NCI-H146 treated with DMSO at 0.1 percent for 48 hours (cell line): ENCODE results near the gene OR7A10.

ENCODE experiments used
- DNase-seq: peaks from one replicate; lab custom pipeline; 2025; ENCODE audit not compliant: unreplicated experiment; lab: John Stamatoyannopoulos, UW

OR7A10 gene

DNA sequence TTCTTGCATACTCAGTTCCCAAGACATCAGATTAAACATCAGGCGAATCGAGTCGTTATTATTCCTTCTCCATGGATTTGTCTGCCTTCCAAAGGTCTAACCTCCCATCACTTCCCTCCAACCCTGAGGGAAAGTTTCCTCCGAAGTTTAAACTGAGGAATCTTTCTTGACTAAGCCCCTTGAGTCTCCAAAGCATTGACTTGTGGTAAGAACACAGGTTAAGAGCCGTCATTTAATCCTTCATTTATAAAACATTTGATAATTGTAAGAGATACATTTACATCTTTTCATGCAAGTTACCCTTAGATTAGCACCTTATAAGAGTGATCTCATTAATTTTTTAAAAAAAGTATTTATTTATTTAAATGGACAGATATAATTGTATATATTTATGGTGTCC lies at the start of gene OR7A10:
OR7A10 (minus strand) TSS at position 101 of the 400 bp plus-strand sequence. CDS start 7,045 bp downstream, outside the sequence.
- no peak for DNase-seq

DNA sequence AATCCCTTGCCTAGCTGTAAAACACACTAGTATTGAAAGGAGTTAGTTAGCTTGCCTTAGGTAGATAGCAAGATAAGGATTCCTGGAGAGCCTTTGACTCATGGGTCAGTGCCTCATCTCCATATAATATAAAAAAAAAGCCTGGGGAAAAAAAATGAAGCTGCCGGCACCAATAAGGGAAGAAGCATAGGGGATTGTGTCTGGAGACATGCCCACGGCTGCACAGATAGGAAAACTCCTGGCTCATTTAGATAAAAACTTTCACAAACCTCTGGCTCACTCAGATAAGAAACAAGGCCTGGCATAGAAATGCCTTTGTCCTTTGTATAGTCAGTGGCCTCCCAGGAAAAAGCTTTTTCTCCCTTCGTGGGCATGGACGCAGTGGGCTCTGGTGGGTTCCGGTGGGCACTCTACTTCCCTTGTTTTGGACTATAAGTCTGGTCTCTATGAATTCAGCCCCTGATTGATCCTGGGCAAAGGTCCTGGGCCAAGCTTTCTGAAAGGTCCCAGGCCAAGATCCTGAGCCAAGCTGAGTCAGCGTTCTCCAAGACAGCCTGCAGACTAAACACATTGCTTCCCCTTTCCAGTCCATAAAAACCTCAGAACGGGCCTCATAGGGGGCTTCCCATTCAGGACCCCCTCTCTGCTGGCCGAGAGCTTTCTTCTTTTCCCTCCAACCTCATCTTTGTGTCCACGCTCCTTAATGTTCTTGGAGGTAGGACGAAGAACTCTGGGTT lies 42.1 kb upstream of the OR7A10 start:
- no peak for DNase-seq

- no peak for DNase-seq
Observed at GRCh38 chr19:14889994-14890642, 41.4 kb upstream of the OR7A10 start.

DNA sequence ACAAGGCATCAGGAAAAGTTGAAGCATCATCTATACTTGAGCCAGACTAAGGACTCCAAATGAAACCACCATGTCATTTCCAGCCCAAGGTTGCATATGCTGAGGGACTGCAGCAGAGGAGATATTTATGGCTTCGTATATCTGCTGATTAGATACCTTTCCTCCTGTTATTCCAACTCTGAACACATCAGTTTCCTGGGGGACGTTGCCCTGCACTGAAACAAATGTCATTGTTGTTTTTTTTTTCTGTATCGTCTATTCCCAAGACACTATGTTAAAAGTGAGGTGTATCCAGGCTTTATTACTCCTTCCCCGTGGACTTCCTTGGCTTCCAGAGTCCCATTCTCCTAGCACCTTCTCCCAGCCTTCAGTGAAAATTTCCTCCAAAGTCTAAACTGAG lies 37.3 kb upstream of the OR7A10 start, which contains the start of gene OR7A17:
OR7A17 (minus strand) TSS at position 101 of the 400 bp plus-strand sequence. CDS start 4,777 bp downstream, outside the sequence.
- DNase-seq = no peak

DNA sequence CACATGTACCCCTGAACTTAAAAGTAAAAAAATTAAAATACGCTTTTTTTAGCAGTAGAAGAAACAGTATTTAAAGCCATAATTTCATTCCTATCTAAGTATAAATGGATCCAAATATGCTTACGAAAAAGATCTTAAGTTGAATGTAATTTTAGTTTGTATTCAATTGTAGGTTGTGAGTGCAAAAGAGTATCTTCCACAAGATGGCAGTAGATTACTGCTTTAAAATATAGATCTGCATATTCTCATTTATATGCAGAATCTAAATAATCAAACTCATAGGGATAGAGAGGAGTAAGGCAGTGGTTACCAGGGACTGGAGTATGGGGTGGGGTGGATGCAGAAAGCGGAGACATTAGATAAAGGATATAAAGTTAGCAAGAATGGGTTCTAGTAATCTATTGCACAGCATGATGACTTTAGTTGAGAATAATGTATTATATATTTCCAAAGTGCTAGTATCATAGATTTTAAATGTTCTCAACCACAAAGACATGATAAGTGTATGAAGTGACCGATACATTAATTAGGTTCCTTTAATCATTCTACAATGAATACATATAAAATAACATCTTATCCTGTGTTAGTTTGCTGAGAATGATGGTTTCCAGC lies 23.0 kb upstream of the OR7A10 start:
- DNase-seq = no peak

- DNase-seq = no peak
Observed at GRCh38 chr19:14868497-14868896, 19.8 kb upstream of the OR7A10 start.

DNA sequence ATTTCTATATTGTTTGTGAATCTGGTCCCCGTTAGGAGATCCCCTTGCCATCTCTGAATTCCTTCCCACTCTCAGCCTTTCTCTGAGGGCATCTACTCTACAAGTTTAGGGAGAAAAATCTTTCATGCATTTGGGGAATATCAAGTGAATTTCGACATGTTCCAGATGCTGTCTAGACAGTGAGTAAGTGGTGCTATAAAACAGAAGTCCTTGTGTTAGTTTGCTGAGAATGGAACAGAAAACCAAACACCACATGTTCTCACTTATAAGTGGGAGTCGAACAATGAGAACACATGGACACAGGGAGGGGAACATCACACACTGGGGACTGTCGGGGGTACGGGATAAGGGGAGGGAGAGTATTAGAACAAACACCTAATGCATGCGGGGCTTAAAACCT lies 5.1 kb downstream of the OR7A10 start:
- no peak for DNase-seq

DNA sequence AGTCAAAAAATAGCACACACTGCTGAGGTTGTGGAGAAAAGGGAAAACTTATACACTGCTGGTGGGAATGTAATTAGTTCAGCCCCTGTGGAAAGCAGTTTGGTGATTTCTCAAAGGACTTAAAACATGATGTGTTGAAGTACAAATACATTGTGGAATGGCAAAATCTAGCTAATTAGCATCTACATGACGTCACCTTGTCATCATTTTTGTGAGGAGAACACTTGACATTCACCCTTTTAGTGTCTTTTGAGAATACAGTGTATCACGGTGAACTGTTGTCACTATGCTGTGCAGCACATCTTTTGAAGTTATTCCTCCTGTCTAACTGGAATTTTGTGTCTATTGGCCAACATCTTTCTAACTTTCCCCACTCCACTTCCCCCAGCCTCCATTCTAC lies 5.6 kb downstream of the OR7A10 start:
- no peak for DNase-seq

DNA sequence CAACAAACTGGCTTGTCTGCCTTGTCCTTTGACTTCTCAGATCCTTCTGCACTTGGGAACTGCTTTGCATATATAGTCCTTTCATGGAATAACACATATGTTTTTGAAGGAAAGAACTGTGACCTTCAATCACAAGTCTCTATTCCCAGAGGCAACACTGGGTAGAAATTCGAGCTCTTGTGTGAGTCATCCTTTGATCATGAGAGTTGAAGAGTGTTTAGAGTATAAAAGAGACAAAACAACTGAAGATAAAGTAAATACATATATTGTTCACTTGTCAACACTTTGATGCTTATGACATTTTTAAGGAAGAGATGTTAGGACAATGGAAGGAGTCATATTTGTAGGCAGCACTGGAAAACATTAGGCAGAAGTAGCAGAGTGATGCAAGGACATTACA lies 8.5 kb downstream of the OR7A10 start:
- DNase-seq = no peak

GRCh38 chr19:14837391-14837790 lies 11.3 kb downstream of the OR7A10 start:
- no peak for DNase-seq

DNA sequence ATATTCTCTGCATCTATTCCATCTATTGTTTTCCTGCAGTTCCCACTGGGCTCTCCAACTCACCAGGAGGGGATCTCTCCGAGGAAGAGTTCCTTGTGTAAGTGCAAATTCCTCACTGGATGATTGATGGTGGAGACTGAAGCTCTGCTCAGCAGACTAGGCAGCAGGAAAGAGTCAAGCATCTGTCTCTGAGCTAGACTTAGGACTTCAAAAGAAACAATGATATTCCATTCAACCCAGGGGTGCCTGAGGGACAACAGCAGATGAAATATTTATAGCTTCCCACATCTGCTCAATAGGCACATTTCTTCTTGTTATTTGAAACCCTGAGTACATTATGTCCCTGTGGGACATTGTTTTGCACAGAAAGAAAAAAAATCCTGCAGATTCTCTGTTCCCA lies 13.7 kb downstream of the OR7A10 start, which contains the start of the genes OR7A5 and OR7C1:
OR7A5 (minus strand) TSS at position 175 of the 400 bp plus-strand sequence. CDS start 6,944 bp downstream, outside the sequence.
OR7C1 (minus strand) TSS at position 175 of the 400 bp plus-strand sequence. CDS start 35,049 bp downstream, outside the sequence.
- DNase-seq = no peak

DNA sequence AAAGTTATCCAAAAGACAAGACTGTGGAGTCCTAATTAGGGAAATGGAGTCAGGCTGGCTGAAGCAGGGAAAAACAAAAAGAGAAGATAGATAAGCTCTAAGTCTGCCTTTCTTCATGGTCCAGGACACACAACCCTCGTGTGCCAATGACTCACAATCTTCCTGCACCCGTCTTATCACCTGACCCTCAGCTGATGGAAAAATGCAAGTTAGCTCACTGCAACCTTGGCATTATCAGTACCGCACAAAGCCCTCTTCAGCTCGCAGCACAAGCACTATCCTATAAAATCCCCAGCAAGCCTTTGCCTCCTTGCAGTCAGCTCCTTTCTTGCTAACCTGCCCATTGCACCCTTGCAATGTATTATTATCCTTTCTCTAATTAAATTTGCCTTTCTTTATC lies 18.0 kb downstream of the OR7A10 start:
- no peak for DNase-seq

DNA sequence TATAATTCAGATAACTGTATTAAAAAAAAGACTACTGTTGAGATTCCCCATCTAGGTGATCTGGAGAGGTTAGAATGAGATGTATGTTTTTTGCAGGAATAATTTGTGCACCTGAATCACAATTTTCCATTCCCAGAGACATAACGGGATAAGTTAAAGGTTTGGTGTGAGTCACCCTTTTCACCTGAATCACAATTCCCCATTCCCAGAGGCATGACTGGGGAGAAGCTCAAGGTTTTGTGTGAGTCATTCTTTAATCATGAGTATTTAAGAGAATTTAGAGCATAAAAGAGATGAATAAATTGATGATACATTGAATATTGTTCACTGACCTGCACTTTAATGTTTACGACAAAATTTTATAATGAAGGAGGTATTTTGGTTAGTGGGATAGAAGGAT lies 22.7 kb downstream of the OR7A10 start:
- no peak for DNase-seq

DNA sequence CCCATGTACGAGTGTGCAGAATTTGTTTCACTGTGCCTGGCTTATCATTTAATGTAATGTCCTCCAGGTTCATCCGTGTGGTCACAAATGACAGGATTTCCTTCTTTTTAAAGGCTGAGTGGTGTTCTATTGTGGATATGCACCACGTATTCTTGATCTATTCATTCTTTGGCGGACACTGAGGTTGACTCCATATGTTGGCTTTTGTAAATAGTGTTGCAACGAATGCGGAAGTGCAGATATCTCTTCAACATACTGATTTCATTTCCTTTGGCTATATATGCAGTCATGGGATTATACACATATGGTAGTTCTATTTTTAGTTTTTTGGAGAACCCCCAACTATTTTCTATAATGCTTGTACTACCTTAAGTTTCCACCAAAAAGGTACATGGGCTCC lies 26.8 kb downstream of the OR7A10 start:
- DNase-seq = no peak

DNA sequence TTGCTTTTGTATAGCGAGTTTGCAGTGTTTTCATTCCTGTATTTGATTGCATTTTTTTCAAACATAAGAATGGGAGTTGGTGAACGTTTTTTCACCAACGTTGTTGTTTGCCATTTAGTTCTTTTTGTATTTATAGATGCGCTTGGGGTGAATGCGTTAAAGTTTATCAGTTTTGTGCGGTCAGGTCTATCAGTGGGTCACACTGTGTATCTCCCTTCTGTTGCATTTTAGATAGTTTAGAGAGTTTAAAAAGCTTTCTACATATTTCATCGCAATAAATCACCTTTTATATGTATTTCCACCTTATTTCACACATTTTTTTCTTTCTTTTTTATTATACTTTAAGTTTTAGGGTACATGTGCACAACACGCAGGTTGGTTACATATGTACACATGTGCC lies 30.1 kb downstream of the OR7A10 start:
- no peak for DNase-seq

- DNase-seq = no peak
Observed at GRCh38 chr19:14817052-14817451, 31.7 kb downstream of the OR7A10 start.

DNA sequence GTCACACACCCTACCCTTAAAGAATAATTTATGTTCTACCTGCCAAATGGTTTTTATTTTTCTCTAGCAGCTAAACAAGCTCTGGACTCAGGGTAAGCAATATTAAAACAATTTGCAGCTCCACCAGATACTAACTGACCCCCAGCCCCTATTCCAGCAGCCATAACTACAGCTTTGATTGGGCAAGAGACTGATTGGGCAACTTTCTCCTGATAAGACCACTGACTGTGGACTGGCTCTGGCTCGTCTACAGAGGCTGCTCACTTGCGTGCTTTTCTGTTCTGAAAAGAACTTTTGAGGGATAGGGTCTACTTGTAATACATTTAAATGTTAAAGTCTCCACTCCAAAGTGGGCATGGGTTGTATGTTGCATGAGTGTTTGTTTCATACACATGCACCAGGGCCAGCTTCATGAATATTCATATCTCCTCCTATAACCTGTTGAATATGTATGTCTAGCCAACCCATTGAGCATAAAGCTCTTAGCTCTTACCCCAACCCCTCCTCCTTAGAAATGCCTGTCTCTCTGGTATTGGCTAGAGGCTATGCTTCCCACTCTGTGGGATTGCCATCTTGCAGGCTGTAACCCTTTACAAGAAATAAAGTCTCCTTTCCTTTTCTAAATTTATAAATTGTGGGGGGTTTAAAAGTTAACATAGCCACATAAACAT lies 33.6 kb downstream of the OR7A10 start:
- DNase-seq = no peak

DNA sequence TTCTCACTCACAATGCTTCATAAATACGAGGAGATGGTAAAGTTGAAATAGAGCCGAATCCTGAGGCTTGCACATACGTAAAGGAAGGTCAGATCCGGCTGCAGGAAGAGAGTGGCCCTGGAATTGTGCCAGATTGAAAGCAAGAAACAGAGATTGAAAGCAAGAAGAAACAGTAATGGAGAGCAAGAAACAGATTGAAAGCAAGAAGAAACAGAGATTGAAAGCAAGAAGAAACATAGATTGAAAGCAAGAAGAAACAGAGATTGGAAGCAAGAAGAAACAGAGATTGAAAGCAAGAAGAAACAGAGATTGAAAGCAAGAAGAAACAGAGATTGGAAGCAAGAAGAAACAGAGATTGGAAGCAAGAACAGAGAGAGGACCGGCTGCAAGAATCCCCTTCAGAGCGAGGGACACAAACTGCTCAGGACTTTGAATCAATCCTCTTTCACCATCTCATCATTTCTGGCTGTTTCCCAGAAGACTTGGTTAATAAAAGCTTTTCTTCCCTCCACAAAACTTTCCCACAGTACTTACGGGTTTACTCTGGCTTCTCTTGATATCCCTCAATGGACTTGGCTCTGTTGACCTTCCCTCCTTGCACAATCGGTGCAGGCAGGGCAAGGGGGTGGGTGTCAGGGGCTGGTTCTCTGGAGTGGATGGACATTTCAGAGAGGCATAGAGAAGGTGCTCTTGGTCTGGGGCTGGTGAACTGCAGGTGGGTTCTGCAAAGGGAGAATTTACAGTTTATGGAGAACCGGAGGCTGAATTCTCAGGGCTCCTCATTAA lies 39.3 kb downstream of the OR7A10 start:
- DNase-seq = no peak

DNA sequence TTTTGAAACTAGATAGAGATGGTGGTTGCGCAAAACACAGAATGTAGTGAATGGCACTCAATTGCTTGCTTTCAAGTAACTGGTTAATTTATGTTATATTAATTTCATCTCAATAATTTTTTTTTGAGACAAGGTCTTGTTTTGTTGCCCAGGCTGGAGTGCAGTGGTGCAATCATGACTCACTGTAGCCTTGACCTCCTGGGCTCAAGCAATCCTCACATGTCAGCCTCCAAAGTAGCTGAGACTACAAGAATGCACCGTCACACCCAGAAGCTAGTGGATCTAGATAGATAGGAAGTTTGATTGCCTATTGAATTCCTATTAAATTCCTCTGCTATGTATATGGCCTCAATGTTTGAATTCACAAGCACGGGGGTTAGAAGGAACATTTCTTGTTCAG lies 44.0 kb downstream of the OR7A10 start:
- DNase-seq = no peak

GRCh38 chr19:14798760-14799159 lies 50.0 kb downstream of the OR7A10 start:
- no peak for DNase-seq

DNA sequence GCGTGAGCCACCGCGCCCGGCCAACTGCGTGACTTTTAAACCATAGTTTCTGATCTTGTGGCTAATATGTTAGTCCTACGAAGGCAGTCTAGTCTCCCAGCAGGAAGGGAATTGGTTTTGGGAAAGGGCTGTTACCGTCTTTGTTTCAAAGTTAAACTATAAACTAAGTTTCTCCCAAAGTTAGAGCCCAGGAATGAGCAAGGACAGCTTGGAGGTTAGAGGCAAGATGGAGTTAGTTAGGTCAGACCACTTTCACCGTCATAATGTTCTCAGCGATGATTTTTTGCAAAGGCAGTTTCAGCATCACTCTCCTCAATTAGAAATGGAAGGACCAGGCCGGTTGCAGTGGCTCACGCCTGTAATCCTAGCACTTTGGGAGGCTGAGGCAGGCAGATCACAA lies 52.7 kb downstream of the OR7A10 start:
- DNase-seq = no peak
